Measurements from ENCODE around the gene CACNA1I. TPM values are rescaled to one million over a fixed set of nuclear protein-coding genes. Genes with fewer than 3 reads are reported as not detected.

CACNA1I gene
- total RNA-seq, 1 donor from 2014 or later: 0.03 TPM

- DNase-seq (ENCODE audit: low spot score): no peak
- intact Hi-C loops (cut with DNase I): no loop called here
Measured at GRCh38 chr22:39703928-39704639, 133.5 kb downstream of the CACNA1I start.

GRCh38 chr22:39705386-39705785 is 134.8 kb downstream of the CACNA1I start:
- no peak for DNase-seq (ENCODE audit: low spot score)

GRCh38 chr22:39706376-39707140 is 136.0 kb downstream of the CACNA1I start:
- intact Hi-C loops (cut with DNase I): no loop called here
- no peak for DNase-seq (ENCODE audit: low spot score)

More at GRCh38 chr22:39705386-39705785, 134.8 kb downstream of the CACNA1I start:
- intact Hi-C loops (cut with DNase I): no loop called here

- no peak for DNase-seq (ENCODE audit: low spot score)
- intact Hi-C loops (cut with DNase I): no loop called here
Measured at GRCh38 chr22:39707351-39707750, 136.8 kb downstream of the CACNA1I start.

GRCh38 chr22:39707816-39708215 is 137.3 kb downstream of the CACNA1I start:
- no peak for DNase-seq (ENCODE audit: low spot score)
- intact Hi-C loops (cut with DNase I): no loop called here

- intact Hi-C loops (cut with DNase I): no loop called here
- DNase-seq (ENCODE audit: low spot score): no peak
Measured at GRCh38 chr22:39710380-39711150, 140.0 kb downstream of the CACNA1I start.

- DNase-seq (ENCODE audit: low spot score): no peak
- intact Hi-C loops (cut with DNase I): no loop called here
Measured at GRCh38 chr22:39712081-39712480, 141.5 kb downstream of the CACNA1I start.

GRCh38 chr22:39712751-39713525 is 142.4 kb downstream of the CACNA1I start:
- intact Hi-C loops (cut with DNase I): no loop called here
- DNase-seq (ENCODE audit: low spot score): no peak

GRCh38 chr22:39713799-39714290 is 143.3 kb downstream of the CACNA1I start:
- no peak for DNase-seq (ENCODE audit: low spot score)
- intact Hi-C loops (cut with DNase I): no loop called here

- intact Hi-C loops (cut with DNase I): no loop called here
- peak; percentile 54 for DNase-seq (ENCODE audit: low spot score)
Measured at GRCh38 chr22:39714321-39714720, 143.8 kb downstream of the CACNA1I start.

- peak; percentile 53 for DNase-seq (ENCODE audit: low spot score)
- intact Hi-C loops (cut with DNase I): no loop called here
Measured at GRCh38 chr22:39715778-39716495, 145.4 kb downstream of the CACNA1I start.

GRCh38 chr22:39716534-39716933 is 146.0 kb downstream of the CACNA1I start:
- peak; percentile 43 for DNase-seq (ENCODE audit: low spot score)
- intact Hi-C loops (cut with DNase I): no loop called here

GRCh38 chr22:39717099-39717498 is 146.5 kb downstream of the CACNA1I start:
- DNase-seq (ENCODE audit: low spot score): peak; percentile 9
- intact Hi-C loops (cut with DNase I): no loop called here

GRCh38 chr22:39718206-39718605 is 147.7 kb downstream of the CACNA1I start:
- peak; percentile 14 for DNase-seq (ENCODE audit: low spot score)
- intact Hi-C loops (cut with DNase I): no loop called here

GRCh38 chr22:39718921-39719475 is 148.4 kb downstream of the CACNA1I start:
- intact Hi-C loops (cut with DNase I): no loop called here
- peak; percentile 39 for DNase-seq (ENCODE audit: low spot score)

GRCh38 chr22:39719559-39720450 is 149.3 kb downstream of the CACNA1I start:
- intact Hi-C loops (cut with DNase I): no loop called here
- DNase-seq (ENCODE audit: low spot score): peak; percentile 26

- intact Hi-C loops (cut with DNase I): no loop called here
- DNase-seq (ENCODE audit: low spot score): peak; percentile 71
Measured at GRCh38 chr22:39721206-39722031, 150.9 kb downstream of the CACNA1I start.

Measured in cardiac septum (tissue), 1 donor.